ENCODE data around the gene FNDC10.

Gene FNDC10

GRCh38 chr1:1627829-1628753, 28.2 kb upstream of the FNDC10 start:
- no peak for DNase-seq

- DNase-seq = no peak
Measured at GRCh38 chr1:1627261-1627828, 27.4 kb upstream of the FNDC10 start.

GRCh38 chr1:1626207-1627141, 26.5 kb upstream of the FNDC10 start:
- DNase-seq = no peak

GRCh38 chr1:1625824-1626206, 25.9 kb upstream of the FNDC10 start:
- DNase-seq = no peak

- DNase-seq = no peak
Measured at GRCh38 chr1:1625404-1625775, 25.5 kb upstream of the FNDC10 start.

GRCh38 chr1:1624443-1625403, 24.8 kb upstream of the FNDC10 start:
- no peak for DNase-seq

- DNase-seq = no peak
Measured at GRCh38 chr1:1623631-1624442, 23.9 kb upstream of the FNDC10 start.

GRCh38 chr1:1623181-1623630, 23.3 kb upstream of the FNDC10 start:
- no peak for DNase-seq

GRCh38 chr1:1622788-1623094, 22.8 kb upstream of the FNDC10 start:
- DNase-seq = no peak

- no peak for DNase-seq
Measured at GRCh38 chr1:1622010-1622787, 22.3 kb upstream of the FNDC10 start.

GRCh38 chr1:1621173-1622009, 21.5 kb upstream of the FNDC10 start:
- no peak for DNase-seq

GRCh38 chr1:1620433-1621139, 20.7 kb upstream of the FNDC10 start:
- DNase-seq = no peak

- no peak for DNase-seq
Measured at GRCh38 chr1:1619917-1620361, 20.0 kb upstream of the FNDC10 start.

GRCh38 chr1:1618396-1619068, 18.6 kb upstream of the FNDC10 start:
- no peak for DNase-seq

GRCh38 chr1:1617925-1618324, 18.0 kb upstream of the FNDC10 start:
- no peak for DNase-seq

GRCh38 chr1:1617516-1617915, 17.6 kb upstream of the FNDC10 start:
- no peak for DNase-seq

- no peak for DNase-seq
Measured at GRCh38 chr1:1616838-1617237, 16.9 kb upstream of the FNDC10 start.
